Activated CD8-positive, alpha-beta memory T cell treated with anti-CD3 and anti-CD28 coated beads, Interleukin-2, amount 50 U/mL, for 4 hours (primary cell): ENCODE data around the gene PSMD13.
"Not testable (repeated sequence)": the region's sequence is repeated elsewhere in the genome, so short reads cannot be mapped to it uniquely, and the experiment has no call there.

ENCODE experiments used
- DNase-seq: peaks from one replicate; pipeline ENCODE4 v3.0.0-alpha.2; 2020

PSMD13 gene

GRCh38 chr11:220641-221215 lies 16.0 kb upstream of the PSMD13 start:
- not testable (repeated sequence) for DNase-seq

- DNase-seq = no peak
Observed at GRCh38 chr11:221539-221938, 15.2 kb upstream of the PSMD13 start.

GRCh38 chr11:221998-222789 lies 14.6 kb upstream of the PSMD13 start:
- DNase-seq = no peak

- DNase-seq = no peak
Observed at GRCh38 chr11:223026-223789, 13.6 kb upstream of the PSMD13 start.

- no peak for DNase-seq
Observed at GRCh38 chr11:223884-224283, 12.9 kb upstream of the PSMD13 start.

- DNase-seq = no peak
Observed at GRCh38 chr11:224424-224823, 12.4 kb upstream of the PSMD13 start.

GRCh38 chr11:225734-226453 lies 10.9 kb upstream of the PSMD13 start:
- DNase-seq = no peak

GRCh38 chr11:227824-228379 lies 8.9 kb upstream of the PSMD13 start:
- no peak for DNase-seq

- no peak for DNase-seq
Observed at GRCh38 chr11:230431-230830, 6.3 kb upstream of the PSMD13 start.

- no peak for DNase-seq
Observed at GRCh38 chr11:232783-233565, 3.8 kb upstream of the PSMD13 start.

- DNase-seq = no peak
Observed at GRCh38 chr11:235180-235579, 1.6 kb upstream of the PSMD13 start.

- DNase-seq = peak; percentile 59
Observed at GRCh38 chr11:235609-235996, 1.2 kb upstream of the PSMD13 start.

GRCh38 chr11:235997-236773 lies 591 bp upstream of the PSMD13 start, which contains the start of gene SIRT3:
Gene SIRT3, minus strand, starts transcription at chr11:236342. Its CDS starts 14 bp downstream, at chr11:236328.
- DNase-seq = peak; percentile 77

- not testable (repeated sequence) for DNase-seq
Observed at GRCh38 chr11:238346-238745, 1.6 kb downstream of the PSMD13 start.

GRCh38 chr11:240315-240714 lies 3.5 kb downstream of the PSMD13 start:
- no peak for DNase-seq

GRCh38 chr11:241634-242033 lies 4.9 kb downstream of the PSMD13 start:
- DNase-seq = no peak

- no peak for DNase-seq
Observed at GRCh38 chr11:244376-244775, 7.6 kb downstream of the PSMD13 start.

- DNase-seq = no peak
Observed at GRCh38 chr11:249062-249461, 12.3 kb downstream of the PSMD13 start.

GRCh38 chr11:250274-250673 lies 13.5 kb downstream of the PSMD13 start:
- no peak for DNase-seq

GRCh38 chr11:250740-251299 lies 14.0 kb downstream of the PSMD13 start:
- DNase-seq = peak; percentile 84

- no peak for DNase-seq
Observed at GRCh38 chr11:251550-251949, 14.8 kb downstream of the PSMD13 start.
